Right lobe of liver (tissue), 4 donors: ENCODE results near the gene OR6A2.

Source experiments
- POLR2A ChIP-seq: fragments of 450-650 bp; IDR thresholded peaks from one replicate; pipeline ENCODE4 v1.6.1; 2017; ENCODE audit warnings: antibody characterized with exemption, mild to moderate bottlenecking
- TF ChIP-seq, protein P1 (sequence below), 4 donors: fragments of 200-600 bp in 3 of 4; fragments of 450-650 bp in 1 of 4; IDR thresholded peaks; one replicate each; pipeline versions ENCODE4 v1.5.1 to v1.8.0; 2016 to 2022; ENCODE audit warnings: antibody characterized with exemption in 4 of 4, mild to moderate bottlenecking in 2 of 4
- donor health status: DM: no; HTN: no; CAD: no.
- donor health status: DM: no; HTN: no; CAD: no.
- donor health status: DM: no; HTN: yes; CAD: no.

DNA sequence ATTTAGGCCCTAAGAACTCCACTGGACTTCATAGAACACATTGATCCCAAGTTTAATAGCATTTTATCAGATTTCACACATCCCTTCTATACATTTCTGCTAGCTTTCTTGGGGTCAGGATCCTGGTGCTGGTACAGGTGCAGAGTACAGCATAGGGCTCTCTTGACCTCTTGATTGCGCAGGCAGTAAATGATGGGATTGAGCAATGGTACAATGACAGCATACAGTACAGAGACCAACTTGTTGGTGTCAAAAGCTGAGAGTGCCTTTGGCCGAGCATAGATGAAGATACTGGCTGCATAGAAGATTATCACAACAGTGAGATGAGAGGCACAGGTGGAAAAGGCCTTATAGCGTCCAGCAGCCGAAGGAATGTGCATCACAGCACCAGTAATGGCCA lies 4.8 kb downstream of the OR6A2 start:
- TF ChIP-seq, protein P1, sequence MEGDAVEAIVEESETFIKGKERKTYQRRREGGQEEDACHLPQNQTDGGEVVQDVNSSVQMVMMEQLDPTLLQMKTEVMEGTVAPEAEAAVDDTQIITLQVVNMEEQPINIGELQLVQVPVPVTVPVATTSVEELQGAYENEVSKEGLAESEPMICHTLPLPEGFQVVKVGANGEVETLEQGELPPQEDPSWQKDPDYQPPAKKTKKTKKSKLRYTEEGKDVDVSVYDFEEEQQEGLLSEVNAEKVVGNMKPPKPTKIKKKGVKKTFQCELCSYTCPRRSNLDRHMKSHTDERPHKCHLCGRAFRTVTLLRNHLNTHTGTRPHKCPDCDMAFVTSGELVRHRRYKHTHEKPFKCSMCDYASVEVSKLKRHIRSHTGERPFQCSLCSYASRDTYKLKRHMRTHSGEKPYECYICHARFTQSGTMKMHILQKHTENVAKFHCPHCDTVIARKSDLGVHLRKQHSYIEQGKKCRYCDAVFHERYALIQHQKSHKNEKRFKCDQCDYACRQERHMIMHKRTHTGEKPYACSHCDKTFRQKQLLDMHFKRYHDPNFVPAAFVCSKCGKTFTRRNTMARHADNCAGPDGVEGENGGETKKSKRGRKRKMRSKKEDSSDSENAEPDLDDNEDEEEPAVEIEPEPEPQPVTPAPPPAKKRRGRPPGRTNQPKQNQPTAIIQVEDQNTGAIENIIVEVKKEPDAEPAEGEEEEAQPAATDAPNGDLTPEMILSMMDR (IDR thresholded peaks at IDR 0.05) = no peak
- TF ChIP-seq POLR2A = no peak
